ENCODE results near the gene TRMT61A. TPM values are rescaled to one million over a fixed set of nuclear protein-coding genes. Genes with fewer than 3 reads are reported as not detected.

Gene TRMT61A
- total and polyA plus RNA-seq, 9 of the 15 experiments (the other 6 are each of a cell fraction or from before 2014, with no cell fraction given) = 0.10 to 24.8 (median 5.1) TPM

GRCh38 chr14:103485504-103485903, 43.5 kb upstream of the TRMT61A start:
- ChIA-PET POLR2A (no interaction called here), CTCF (ENCODE audit: low intra/inter-chr PET ratio) (no interaction called here)
- no peaks in the 10 kb centered on the region for H3K9me1 ChIP-seq (ENCODE audit: control insufficient read depth, insufficient read depth, low read length)
- no peak overlapping the region for H3K27ac ChIP-seq (ENCODE audit: extremely low read depth, low read depth, low read length)
- ATAC-seq (no peak), DNase-seq (ENCODE audit: extremely low read depth in 1 of 4, low spot score in 3 of 4) (no peak), FAIRE-seq (no peak)
- H4K20me1 ChIP-seq (replicated peaks; ENCODE audit: control insufficient read depth, insufficient read depth, low read length) = no peaks in the 10 kb centered on the region
- no peak overlapping the region for H3K4me2 ChIP-seq (ENCODE audit: insufficient read depth, low read length)
- intact Hi-C loops (cut with micrococcal nuclease) (no loop called here), in situ Hi-C loops (cut with MboI) (no loop called here)
- H2AFZ ChIP-seq (ENCODE audit: low read depth, low read length) = no peak overlapping the region
- peaks cover 55% of the 10 kb centered on the region for H3K36me3 ChIP-seq (ENCODE audit: control insufficient read depth, insufficient read depth, low read length)
- no peak overlapping the region for H3K4me3 ChIP-seq
- no peaks in the 10 kb centered on the region for H3K4me1 ChIP-seq (replicated peaks in 1 of 2; ENCODE audit: control insufficient read depth in 2 of 2, insufficient read depth in 2 of 2, low read length in 2 of 2)
- H3K27me3 ChIP-seq (ENCODE audit: control insufficient read depth in 2 of 2, insufficient read depth in 2 of 2, low read length in 2 of 2) = no peaks in the 10 kb centered on the region
- no peaks in the 10 kb centered on the region for H3K9me3 ChIP-seq (replicated peaks; ENCODE audit: control insufficient read depth, insufficient read depth, low read depth, low read length)
- WGBS (ENCODE audit: insufficient coverage, low coverage, missing lambda C conversion rate) = 95% methylated on average over 2 of the region's 2 CpGs
- no TSS peak for BruUV-seq (replicated peaks)
- H3K79me2 ChIP-seq (ENCODE audit: control insufficient read depth, insufficient read depth, low read length) = no peaks in the 10 kb centered on the region
- H3K9ac ChIP-seq (ENCODE audit: insufficient read depth in 1 of 2, low read depth in 2 of 2, low read length in 2 of 2) = no peak overlapping the region
- TF ChIP-seq DEAF1 (CRISPR knock-in tag; IDR thresholded peaks at IDR 0.05) (no peak), ZNF507 (tag; conservative IDR thresholded peaks at IDR 0.05) (no peak), DMBX1 (CRISPR knock-in tag; IDR thresholded peaks at IDR 0.05; ENCODE audit: borderline replicate concordance) (no peak), ZNF57 (CRISPR knock-in tag; IDR thresholded peaks at IDR 0.05) (no peak), HEY1 (CRISPR knock-in tag; IDR thresholded peaks at IDR 0.05; ENCODE audit: borderline replicate concordance) (no peak), TBP (optimal IDR thresholded peaks at IDR 0.05; ENCODE audit: low read depth, low read length) (no peak), REST (IDR thresholded peaks at IDR 0.05; ENCODE audit: borderline replicate concordance) (no peak), REST (CRISPR knock-in tag; IDR thresholded peaks at IDR 0.05; ENCODE audit: low read depth) (no peak), ZFP1 (CRISPR knock-in tag; IDR thresholded peaks at IDR 0.05) (no peak), ZBTB11 (CRISPR knock-in tag; IDR thresholded peaks at IDR 0.05) (no peak)

All from K562 (cell line).